22Rv1 (cell line): Measurements from ENCODE around the gene NME9.

Source experiments
- ZFX ChIP-seq: fragments of 450-650 bp; IDR thresholded peaks from 2 replicates; pipeline ENCODE4 v1.6.1; 2017; ENCODE audit warnings: antibody characterized with exemption, borderline replicate concordance
- TF ChIP-seq, protein P1 (sequence below): fragments of 450-650 bp; IDR thresholded peaks from 2 replicates; pipeline ENCODE4 v1.5.1; 2017; ENCODE audit warnings: mild to moderate bottlenecking

DNA sequence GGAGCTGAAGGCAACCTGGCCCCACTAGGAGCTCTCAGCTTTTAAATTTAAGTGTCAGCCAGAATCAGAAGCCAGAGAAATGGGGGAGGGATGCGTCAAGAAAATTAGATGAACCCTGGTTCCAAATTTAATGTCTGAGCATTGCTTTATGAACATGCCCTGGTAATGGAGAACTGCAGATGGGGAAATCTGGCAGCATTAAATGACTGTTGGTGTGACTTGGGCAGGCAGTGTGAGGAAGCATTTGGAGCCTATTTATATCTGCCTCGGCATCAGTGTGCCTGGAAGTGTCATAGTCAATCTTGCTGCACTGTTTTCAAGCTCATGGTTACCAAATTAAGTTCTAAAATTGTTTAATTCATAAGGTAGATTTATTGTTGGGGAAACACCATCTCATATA is 29.0 kb downstream of the NME9 start:
- TF ChIP-seq, protein P1, sequence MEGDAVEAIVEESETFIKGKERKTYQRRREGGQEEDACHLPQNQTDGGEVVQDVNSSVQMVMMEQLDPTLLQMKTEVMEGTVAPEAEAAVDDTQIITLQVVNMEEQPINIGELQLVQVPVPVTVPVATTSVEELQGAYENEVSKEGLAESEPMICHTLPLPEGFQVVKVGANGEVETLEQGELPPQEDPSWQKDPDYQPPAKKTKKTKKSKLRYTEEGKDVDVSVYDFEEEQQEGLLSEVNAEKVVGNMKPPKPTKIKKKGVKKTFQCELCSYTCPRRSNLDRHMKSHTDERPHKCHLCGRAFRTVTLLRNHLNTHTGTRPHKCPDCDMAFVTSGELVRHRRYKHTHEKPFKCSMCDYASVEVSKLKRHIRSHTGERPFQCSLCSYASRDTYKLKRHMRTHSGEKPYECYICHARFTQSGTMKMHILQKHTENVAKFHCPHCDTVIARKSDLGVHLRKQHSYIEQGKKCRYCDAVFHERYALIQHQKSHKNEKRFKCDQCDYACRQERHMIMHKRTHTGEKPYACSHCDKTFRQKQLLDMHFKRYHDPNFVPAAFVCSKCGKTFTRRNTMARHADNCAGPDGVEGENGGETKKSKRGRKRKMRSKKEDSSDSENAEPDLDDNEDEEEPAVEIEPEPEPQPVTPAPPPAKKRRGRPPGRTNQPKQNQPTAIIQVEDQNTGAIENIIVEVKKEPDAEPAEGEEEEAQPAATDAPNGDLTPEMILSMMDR: no peak
- no peak for TF ChIP-seq ZFX
